Measurements from ENCODE around the gene PIH1D1. TPM values are rescaled to one million over a fixed set of nuclear protein-coding genes. Genes with fewer than 3 reads are reported as not detected.

PIH1D1 gene
- total and polyA plus RNA-seq, 2 donors (not counting 3 experiments of a cell fraction or from before 2014, with no cell fraction given): 83.2 to 86.9 TPM

- TSS peak; percentile 51 for BruUV-seq (replicated peaks)
- FAIRE-seq: no peak
- Histone ChIP-seq H4K20me1 (replicated peaks; ENCODE audit: control insufficient read depth, extremely low read depth, insufficient read depth, low read length) (peaks cover 3% of the 10 kb centered on the region), H2AFZ (ENCODE audit: low read depth, low read length) (no peak overlapping the region), H3K4me2 (ENCODE audit: insufficient read depth, low read length) (peak overlapping the region; percentile 90), H3K9me3 (replicated peaks; ENCODE audit: control insufficient read depth, insufficient read depth, low read length) (no peaks in the 10 kb centered on the region), H3K27ac (ENCODE audit: insufficient read depth, low read depth, low read length) (peak overlapping the region; percentile 91), H3K27me3 (ENCODE audit: control insufficient read depth in 2 of 2, insufficient read depth in 2 of 2, low read length in 2 of 2) (no peaks in the 10 kb centered on the region), H3K4me3 (replicated peaks in 1 of 3; ENCODE audit: insufficient read depth in 1 of 3, low read depth in 1 of 3, low read length in 3 of 3) (peak overlapping the region; percentile 85 to 100 (median 97)), H3K79me2 (ENCODE audit: control insufficient read depth, insufficient read depth, low read length) (peaks cover 29% of the 10 kb centered on the region), H3K9me1 (replicated peaks; ENCODE audit: control insufficient read depth, extremely low read depth, insufficient read depth, low read length) (no peaks in the 10 kb centered on the region), H3K36me3 (ENCODE audit: control insufficient read depth in 2 of 2, extremely low read depth in 1 of 2, insufficient read depth in 2 of 2, low read length in 2 of 2) (peaks cover 16 to 36% of the 10 kb centered on the region in 2 experiments), H3K9ac (replicated peaks; ENCODE audit: extremely low read depth, insufficient read depth, low read length) (peak overlapping the region; percentile 100), H3K4me1 (ENCODE audit: control insufficient read depth, extremely low read depth, insufficient read depth, low read length) (peaks cover 36% of the 10 kb centered on the region)
- ChIA-PET CTCF (interaction anchor here (0.9 to 2.6 kb wide), 6 partner anchors 8 to 50 kb away, joined by 3 to 8 read pairs (median 4); no protein-coding TSS in a partner anchor), POLR2A (interaction anchor here (1.0 to 3.1 kb wide), 4 partner anchors 12 to 84 kb away, joined by 3 to 9 read pairs (median 5); partner anchors contain the start of genes NOSIP, PRRG2 and RCN3)
- intact Hi-C loops (cut with micrococcal nuclease): loop anchor here (1.0 to 5.0 kb wide), 3 partner anchors 9 to 311 kb away; partner anchors contain the start of genes RPL13A and RRAS
- dilution Hi-C loops (cut with MboI; ENCODE audit: extremely low pct_ligation_motif_present, low sequenced_read_pairs): no loop called here
- no peak for DNase-seq (ENCODE audit: low read depth, low spot score)
- no peak for TF ChIP-seq JUN (IDR thresholded peaks at IDR 0.05; ENCODE audit: borderline replicate concordance, insufficient read depth, insufficient read length, low read depth)
- no peak for TF ChIP-seq GATA2 (IDR thresholded peaks at IDR 0.05; ENCODE audit: insufficient read depth, insufficient read length, low read depth, low read length)
- no peak for TF ChIP-seq FOS (IDR thresholded peaks at IDR 0.05; ENCODE audit: borderline replicate concordance, insufficient read depth, low read length)
Measured at GRCh38 chr19:49496574-49497008, 45.0 kb upstream of the PIH1D1 start.

DNA sequence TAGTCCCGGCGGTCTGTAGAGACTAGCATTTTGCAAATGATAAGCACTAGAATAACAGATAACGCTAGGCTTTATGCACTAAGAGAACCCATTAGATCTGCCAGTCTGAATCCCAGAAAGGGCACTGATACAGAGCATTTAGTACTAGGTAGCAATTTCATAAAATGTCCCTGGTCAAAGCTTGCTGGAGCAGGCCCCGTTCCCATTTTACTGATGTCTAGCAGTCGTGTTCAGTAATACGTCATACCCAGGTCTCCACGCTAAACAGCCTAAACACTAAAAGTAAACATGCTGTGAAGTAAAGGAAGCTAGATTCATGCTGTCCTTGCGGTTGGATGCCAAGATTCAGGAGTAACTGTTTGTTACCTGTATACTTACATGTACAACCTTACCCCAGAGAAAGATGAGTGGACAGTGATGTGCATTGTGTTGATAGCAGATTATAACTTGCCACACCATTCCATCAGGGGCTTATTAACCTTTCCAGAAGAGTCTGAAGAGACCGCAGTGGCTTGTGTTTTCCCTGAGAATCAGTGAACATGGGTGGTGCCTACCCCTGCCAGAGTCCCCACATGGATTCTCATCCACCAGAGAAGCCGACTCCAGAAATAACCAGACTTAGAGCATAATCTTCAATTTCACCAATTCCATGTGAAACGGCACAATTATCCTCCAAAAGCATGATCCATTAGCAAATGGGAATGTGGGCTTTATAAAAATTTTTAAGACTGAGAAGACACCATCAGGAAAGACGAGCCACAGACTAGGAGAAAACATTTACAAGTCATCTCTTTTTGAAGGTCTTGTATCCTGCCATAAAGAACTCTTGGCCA lies 41.2 kb upstream of the PIH1D1 start:
- DNase-seq (ENCODE audit: low read depth, low spot score) (peak; percentile 28), FAIRE-seq (peak; percentile 65)
- Histone ChIP-seq H3K9me1 (replicated peaks; ENCODE audit: control insufficient read depth, extremely low read depth, insufficient read depth, low read length) (no peaks in the 10 kb centered on the region), H3K9ac (replicated peaks; ENCODE audit: extremely low read depth, insufficient read depth, low read length) (no peak overlapping the region), H3K4me1 (ENCODE audit: control insufficient read depth, extremely low read depth, insufficient read depth, low read length) (peaks cover 18% of the 10 kb centered on the region), H3K27me3 (ENCODE audit: control insufficient read depth in 2 of 2, insufficient read depth in 2 of 2, low read length in 2 of 2) (no peaks in the 10 kb centered on the region), H3K36me3 (ENCODE audit: control insufficient read depth in 2 of 2, extremely low read depth in 1 of 2, insufficient read depth in 2 of 2, low read length in 2 of 2) (peaks cover 31 to 39% of the 10 kb centered on the region in 2 experiments), H3K27ac (ENCODE audit: insufficient read depth, low read depth, low read length) (no peak overlapping the region), H3K4me3 (replicated peaks in 1 of 3; ENCODE audit: insufficient read depth in 1 of 3, low read depth in 1 of 3, low read length in 3 of 3) (no peak overlapping the region), H3K79me2 (ENCODE audit: control insufficient read depth, insufficient read depth, low read length) (peaks cover 51% of the 10 kb centered on the region), H2AFZ (ENCODE audit: low read depth, low read length) (no peak overlapping the region), H3K9me3 (replicated peaks; ENCODE audit: control insufficient read depth, insufficient read depth, low read length) (no peaks in the 10 kb centered on the region), H3K4me2 (ENCODE audit: insufficient read depth, low read length) (no peak overlapping the region), H4K20me1 (replicated peaks; ENCODE audit: control insufficient read depth, extremely low read depth, insufficient read depth, low read length) (peaks cover 5% of the 10 kb centered on the region)
- no peak for TF ChIP-seq MAX (IDR thresholded peaks at IDR 0.05; ENCODE audit: insufficient read depth, insufficient read length)
- TF ChIP-seq MYC (IDR thresholded peaks at IDR 0.05; ENCODE audit: low read depth, low read length): no peak
- TF ChIP-seq POLR2A (IDR thresholded peaks at IDR 0.05; ENCODE audit: low read depth, low read length): peak; percentile 92
- TF ChIP-seq GATA2 (IDR thresholded peaks at IDR 0.05; ENCODE audit: insufficient read depth, insufficient read length, low read depth, low read length): no peak
- no peak for TF ChIP-seq CTCF (IDR thresholded peaks at IDR 0.05; ENCODE audit: extremely low read depth in 1 of 2, insufficient read depth in 1 of 2, low read depth in 1 of 2, low read length in 2 of 2)
- TF ChIP-seq JUN (IDR thresholded peaks at IDR 0.05; ENCODE audit: borderline replicate concordance, insufficient read depth, insufficient read length, low read depth): no peak
- TF ChIP-seq EZH2 (IDR thresholded peaks at IDR 0.05; ENCODE audit: borderline replicate concordance, low read depth, low read length, severe bottlenecking): no peak
- no peak for TF ChIP-seq FOS (IDR thresholded peaks at IDR 0.05; ENCODE audit: borderline replicate concordance, insufficient read depth, low read length)
- TF ChIP-seq POLR2AphosphoS5 (IDR thresholded peaks at IDR 0.05; ENCODE audit: insufficient read depth, low read depth, low read length): peak; percentile 74
- ChIA-PET CTCF (interaction anchor here (1.5 kb wide), 1 partner anchor 77 kb away, joined by 4 read pairs; no protein-coding TSS in a partner anchor), POLR2A (no interaction called here)
- intact Hi-C loops (cut with micrococcal nuclease) (no loop called here), dilution Hi-C loops (cut with MboI; ENCODE audit: extremely low pct_ligation_motif_present, low sequenced_read_pairs) (no loop called here)
- BruUV-seq (replicated peaks): no TSS peak

Data from endothelial cell of umbilical vein (primary cell).